ENCODE results near the gene P2RX6.
"Not testable (repeated sequence)": the region's sequence is repeated elsewhere in the genome, so short reads cannot be mapped to it uniquely, and the experiment has no call there.

Gene P2RX6

DNA sequence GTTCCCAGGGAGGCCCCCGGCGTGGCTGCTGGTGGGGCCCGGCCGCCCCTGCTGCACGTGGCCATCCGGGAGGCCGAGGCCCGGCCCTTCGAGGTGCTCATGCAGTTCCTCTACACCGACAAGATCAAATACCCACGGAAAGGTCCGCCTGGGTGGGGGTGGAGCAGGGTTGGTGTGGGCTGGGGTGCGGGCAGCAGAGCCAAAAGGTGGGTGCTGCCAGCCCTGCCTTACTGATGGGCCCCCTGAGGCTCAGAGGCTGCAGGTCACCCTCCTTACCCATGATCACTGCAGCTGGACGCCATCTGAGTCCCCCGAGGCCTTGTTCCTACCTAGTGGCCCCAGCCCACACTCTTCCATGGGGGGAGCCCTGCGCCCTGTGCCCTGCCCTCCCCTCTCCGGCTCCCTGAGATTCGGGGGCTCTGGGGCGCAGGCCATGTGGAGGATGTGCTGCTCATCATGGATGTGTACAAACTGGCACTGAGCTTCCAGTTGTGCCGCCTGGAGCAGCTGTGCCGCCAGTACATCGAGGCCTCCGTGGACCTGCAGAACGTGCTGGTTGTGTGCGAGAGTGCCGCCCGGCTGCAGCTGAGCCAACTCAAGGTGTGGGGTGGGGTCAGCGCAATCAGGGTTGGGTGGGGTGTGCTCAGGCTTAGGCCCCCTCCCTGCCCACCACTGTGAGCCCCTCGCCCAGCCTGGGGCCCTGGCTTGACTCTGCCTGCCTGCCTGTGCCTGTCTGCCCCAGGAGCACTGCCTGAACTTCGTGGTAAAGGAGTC is 20.6 kb upstream of the P2RX6 start:
- no peak for DNase-seq (ENCODE audit: low spot score)

DNA sequence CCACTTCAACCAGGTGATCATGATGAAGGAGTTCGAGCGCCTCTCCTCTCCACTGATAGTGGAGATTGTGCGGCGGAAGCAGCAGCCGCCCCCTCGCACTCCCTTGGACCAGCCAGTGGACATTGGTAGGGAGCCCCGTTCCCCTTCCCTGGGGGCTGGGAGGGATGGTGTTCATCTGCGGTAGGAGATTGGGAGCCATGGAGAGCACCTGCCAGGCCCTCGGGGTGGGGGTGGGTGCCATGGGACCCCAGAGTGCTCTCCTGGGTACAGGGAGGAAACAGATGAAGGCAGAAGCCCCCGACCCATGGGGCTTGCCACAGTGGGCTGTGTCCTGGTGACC is 20.1 kb upstream of the P2RX6 start:
- DNase-seq (ENCODE audit: low spot score): no peak

DNA sequence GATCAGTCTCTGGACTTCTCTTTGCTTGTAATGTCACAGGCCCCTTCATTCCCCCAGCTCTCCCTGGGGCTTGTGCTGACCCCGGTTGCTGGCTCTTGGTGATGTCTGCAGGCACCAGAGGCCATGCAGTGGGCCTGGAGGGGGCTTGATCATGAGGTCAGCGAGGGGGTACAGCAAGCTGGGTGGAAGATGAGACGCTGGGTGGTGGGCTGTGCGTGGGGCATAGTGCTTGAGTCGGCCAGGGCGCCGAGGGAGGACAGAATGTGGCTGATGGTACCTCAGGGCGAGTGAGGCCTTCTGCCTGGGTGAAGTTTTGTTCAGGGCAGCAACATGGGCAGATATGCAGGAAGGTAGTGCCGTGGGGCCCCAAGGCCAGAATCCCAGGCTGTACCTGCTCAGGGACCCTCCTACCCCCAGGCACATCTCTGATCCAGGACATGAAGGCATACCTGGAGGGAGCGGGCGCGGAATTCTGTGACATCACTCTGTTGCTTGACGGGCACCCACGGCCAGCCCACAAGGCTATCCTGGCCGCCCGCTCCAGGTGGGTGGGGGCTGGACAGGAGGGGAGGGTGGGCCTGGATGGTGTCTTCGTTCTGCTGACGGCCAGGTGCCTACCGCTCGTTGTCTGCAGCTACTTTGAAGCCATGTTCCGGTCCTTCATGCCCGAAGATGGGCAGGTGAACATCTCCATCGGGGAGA is 19.5 kb upstream of the P2RX6 start:
- no peak for DNase-seq (ENCODE audit: low spot score)

DNA sequence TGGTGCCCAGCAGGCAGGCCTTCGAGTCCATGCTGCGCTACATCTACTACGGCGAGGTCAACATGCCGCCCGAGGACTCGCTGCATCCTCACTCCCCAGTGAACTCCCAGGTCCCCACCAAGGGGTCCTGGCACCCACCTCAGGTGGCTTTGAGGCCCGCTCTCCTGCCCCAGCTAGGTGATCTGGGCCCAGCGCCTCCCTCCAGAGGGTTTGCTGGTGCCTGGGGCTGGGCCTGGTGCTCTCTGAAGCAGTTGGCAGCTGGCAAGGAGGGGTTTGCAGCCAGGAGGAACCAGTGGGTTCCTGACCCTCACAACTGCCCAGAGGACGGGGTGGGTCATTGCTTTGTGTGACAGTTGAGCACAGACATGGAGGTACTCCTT is 18.9 kb upstream of the P2RX6 start:
- DNase-seq (ENCODE audit: low spot score): no peak

DNA sequence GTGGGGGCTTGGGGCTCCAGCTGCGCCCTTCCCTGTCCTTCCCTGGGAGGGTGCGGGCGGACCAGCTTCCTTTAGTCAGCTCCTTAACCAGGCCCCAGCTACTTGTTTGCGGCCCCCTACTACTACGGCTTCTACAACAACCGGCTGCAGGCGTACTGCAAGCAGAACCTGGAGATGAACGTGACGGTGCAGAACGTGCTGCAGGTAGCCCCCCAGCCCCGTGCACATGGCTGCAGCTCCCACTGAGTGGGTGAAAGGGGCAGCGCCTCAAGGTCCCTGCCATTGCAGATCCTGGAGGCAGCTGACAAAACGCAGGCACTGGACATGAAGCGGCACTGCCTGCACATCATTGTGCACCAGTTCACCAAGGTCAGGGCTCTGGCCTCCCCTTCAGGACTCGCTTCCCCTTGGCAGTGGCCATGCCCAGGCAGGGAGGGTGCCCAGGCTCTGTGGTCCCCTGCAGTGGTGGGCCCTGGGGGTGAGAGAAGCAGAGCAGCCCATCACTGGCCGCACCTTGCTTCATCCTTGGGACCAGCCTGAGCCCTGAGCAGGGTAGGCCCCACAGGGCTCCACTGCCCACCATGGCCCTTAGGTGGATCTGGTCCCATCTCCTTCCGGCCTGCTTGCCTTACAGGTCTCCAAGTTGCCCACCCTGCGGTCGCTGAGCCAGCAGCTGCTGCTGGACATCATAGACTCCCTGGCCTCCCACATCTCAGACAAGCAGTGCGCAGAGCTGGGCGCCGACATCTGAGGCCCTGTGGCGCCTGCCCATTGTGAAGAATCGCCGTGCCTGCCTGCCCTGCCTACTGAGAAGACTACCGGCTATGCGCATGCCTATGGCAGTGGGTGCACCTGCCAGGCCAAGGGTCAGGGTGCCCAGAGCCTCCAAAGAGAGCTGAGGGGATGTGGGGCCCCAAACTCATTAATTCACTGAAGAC is 18.1 kb upstream of the P2RX6 start:
- DNase-seq (ENCODE audit: low spot score): no peak

DNA sequence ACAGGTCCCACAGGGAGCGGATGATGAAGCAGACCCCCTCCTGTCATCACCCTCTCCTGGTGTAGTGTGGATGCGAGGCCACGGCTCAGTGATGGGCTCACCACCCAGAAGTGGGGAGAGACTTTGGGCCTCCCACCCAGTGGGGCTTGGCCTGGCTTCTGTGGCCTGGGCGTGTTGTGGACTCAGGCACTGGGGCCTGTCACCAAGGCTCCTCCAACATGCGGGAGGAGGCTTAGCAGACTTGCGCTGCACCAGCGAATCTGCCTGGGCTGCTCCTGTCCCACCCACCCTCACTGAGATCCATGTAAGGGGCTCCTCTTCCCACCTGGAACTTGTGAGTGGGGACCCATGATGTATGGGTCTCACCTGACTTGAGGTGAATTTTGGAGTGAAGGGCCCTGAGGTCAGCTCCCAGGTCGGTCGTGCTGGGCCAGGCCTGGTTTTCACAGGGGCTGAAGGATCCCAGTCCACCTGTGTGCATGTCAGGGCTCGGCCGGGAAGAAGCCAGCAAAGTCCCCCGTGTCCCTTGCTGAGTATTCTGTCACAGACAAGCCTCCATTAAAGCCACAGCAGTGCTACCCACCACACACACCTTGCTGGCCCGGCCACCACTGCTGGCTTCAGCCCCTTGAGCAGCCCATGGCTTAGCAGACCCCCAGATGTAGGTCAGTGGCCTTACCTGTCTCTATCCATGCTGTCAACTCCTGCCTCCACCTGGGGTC is 17.3 kb upstream of the P2RX6 start:
- no peak for DNase-seq (ENCODE audit: low spot score)

DNA sequence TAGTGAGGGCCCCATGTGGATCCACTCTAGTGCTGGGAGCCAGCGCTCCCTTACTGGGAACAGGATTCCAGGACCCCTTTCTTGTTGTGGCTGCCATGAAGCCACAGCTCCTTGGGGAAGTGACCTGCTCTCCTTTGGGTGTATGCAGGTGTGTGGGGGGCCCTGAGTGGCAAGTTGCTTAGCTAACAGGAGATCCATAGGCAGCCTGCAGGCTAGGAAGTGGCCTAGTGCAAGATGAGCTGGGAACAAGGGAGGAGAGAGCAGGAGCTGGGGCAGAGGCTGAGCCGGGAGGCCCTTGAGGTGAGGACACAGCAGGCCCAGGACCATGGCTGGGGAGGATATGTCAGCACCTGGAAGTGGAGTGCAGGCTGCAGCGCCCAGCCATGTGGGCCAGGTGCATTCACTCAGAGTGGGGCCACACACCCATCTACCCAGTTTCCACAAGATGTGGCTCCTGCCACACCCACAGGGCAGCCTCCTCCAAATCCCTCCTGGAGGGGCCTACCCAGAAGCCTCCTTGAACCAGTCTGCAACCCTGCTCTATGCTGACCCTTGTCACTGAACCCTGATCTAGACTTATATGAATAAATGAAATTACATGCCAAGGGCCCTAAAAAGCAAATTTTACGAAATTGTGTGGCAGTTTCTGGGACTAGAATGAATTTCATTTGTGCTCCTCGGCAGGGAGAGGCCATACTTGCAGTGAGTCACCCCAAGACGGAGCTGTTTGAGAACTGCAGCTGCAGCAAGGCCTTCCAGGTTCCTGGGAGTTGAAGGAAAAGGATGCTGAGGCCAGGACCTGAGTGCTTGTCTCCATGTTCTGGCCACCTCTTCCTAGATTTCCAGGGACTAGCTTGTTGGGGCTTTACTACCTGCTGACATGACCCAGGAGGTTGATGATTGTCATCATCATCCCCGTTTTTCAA is 16.3 kb upstream of the P2RX6 start:
- DNase-seq (ENCODE audit: low spot score): no peak

DNA sequence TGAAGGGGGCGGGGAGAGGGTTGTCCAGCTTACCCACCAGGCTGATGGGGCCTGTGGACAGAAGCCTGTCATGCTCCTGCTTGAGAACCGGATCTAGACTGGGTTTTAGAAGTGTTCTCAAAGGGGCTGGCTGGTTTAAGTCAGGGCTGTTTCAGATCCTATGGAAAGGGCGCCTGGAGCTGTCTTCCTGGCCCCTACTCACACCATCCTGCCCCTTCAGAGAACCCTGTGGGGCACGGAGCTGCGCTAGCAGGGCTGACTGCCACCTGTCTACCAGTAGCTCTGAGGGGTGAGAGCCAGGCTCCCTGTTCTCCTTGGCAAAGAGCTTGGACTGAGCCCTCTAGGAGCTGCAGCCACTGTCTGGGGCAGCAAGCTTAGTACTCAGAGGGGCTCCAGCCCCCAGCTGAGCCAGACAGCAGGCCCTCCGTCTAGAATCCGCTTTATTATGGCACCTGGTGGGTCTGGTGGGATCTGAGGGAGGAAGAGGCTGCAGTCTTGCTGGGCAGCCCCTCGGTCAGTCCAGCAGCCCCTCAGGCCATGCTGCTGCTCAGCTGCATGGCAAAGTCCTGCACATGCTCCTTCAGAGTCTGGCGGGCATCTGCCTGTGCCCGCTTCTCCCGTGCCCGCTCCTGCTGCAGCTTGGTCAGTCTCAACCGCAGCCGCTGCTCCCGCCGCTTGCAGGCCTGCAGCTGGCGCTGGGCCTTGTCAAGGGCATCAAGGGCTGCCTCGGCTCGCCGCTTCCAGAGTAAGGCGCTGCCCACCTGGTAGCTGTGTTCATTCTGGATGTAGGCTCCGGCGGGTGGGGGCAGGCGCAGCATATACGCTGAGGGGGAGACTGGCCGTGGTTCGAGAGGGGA is 15.4 kb upstream of the P2RX6 start:
- no peak for DNase-seq (ENCODE audit: low spot score)

DNA sequence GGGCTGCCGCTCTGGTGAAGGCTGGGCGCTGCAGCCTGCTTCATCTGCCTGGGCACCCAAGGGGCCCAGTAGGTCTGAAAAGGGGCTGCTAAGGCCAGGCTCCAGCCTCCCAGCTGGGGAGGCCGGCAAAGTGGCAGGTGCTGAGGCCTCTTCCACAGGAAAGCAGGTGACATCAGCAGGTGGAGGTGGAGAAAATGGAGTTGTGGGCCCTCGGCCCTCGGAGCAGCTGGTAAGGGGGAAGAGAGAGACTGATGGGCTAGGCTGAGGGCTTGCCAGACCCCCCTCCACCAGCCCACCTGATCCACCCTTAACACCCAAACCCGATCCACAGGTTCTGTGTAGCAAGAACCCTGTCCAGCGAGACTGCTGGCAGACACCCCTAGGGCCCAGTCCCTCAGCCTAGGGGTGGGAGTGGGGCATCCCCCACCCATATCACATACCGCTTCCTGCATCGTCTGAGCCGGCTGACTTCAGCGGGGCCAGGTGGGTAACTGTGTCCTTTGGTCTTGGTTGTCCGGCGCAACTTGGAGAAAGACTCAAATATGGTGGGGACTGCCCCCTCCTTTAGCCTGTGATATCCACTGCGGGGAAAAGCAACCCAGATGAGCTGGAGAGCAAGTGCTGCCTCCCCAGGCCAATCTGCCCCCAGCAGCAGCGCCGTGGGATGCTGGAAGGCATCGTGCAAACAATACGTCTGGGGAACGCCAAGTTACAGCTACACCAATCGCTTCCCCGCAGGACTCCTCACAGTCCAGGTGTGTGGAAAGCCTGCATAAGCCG is 14.6 kb upstream of the P2RX6 start:
- no peak for DNase-seq (ENCODE audit: low spot score)

DNA sequence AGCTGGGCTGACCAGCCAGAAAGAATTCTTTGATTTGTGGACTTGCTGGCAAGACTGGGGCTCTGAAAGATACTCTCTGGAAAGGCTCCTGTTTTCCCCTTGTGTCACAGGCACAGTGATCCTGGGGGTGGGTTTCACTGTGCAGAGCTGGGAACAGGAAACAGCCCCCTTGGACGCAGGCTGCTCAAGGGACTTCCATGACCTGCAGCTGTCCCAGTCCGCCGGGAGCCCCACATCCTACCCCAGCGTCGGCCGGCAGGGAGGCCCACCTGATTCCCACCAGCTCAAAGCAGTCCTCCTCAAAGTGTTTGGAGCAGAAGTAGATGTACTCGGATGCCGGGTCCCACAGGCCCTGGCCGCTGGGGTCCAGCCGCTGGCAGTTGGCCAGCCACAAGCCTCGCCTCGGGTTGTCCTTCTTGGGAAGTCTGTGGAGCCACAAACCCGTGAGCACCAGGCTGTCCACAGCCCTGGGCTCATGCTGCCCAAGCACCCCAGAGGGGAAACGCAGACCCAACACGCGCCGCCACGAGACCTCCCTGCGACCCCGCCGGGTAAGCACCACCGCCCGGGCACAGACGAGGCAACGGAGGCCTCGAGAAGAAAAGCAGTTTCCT is 13.9 kb upstream of the P2RX6 start:
- DNase-seq (ENCODE audit: low spot score): no peak

DNA sequence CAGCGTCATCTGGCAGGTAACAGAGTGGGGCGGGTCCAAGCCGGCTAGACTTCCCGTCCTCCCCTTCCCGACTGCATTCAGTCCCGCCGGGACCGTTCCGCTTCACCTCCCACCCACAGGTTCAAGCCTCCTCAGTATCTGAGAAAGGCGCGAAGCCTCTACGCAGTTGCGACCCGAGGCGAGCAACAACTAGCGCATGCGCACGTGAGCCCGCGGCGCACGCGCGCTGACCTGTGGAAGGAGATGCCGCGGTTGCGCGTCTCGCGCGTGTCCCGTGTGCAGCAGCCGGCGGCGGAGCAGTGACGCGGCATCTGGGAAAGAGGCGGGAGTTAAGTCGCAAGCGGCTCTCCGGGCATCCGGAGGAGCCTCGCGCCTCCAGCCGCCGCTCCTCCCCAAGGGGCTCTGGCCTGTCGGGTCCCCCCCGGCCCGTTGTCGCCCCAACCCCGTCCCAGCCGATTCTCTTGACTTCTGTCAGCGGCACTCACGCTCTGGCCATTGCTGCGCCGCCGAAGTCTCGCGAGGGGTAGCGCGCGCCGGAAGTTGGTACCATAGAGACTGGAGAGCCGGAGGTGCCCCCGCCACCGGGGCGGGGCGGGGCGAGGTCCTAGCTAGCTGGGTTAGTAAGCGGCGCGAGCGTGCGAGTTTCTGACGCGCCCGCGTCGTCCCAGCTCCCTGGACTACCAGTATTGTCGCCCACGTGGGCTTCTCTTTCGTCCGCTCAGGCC is 13.2 kb upstream of the P2RX6 start, which contains the start of gene THAP7:
THAP7 (minus strand) TSS at position 518 of the 725 bp plus-strand sequence; CDS start at position 311, 207 bp downstream.
- DNase-seq (ENCODE audit: low spot score): peak; percentile 96

DNA sequence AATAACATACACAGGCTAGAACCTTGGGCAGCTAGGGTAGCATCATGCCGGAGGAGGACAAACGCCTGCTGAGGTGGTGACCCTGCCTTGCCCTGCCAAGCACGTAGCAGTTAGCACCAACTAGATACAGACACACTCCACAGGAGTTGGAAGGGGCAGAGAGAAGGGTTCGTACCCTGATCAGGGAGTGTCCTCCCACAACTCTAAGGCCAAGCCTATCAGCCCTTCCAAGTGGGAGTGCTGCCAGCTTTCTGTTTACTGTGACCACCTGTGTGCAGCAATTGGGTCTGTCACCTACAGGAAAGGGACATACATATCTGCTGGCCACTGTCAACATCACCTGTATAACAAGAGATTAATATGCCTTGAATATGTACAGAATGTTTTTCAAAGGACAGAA is 11.2 kb upstream of the P2RX6 start:
- DNase-seq (ENCODE audit: low spot score): no peak

DNA sequence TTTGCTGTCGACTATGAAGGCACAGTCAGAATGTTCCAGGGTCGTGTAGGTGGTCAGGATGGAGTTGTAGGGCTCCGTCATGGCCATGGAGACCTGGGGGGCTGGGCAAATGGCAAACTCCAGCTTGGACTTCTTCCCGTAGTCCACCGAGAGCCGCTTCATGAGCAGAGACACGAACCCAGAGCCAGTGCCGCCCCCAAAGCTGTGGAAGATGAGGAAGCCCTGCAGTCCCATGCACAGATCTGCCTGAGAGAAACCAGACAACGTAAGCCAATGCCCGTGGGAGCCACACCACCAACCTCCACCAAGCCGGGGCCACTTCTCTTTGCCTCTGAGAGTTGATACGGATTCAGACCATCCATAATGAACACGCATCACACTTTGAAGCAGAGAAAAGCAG is 5.8 kb upstream of the P2RX6 start:
- not testable (repeated sequence) for DNase-seq (ENCODE audit: low spot score)

DNA sequence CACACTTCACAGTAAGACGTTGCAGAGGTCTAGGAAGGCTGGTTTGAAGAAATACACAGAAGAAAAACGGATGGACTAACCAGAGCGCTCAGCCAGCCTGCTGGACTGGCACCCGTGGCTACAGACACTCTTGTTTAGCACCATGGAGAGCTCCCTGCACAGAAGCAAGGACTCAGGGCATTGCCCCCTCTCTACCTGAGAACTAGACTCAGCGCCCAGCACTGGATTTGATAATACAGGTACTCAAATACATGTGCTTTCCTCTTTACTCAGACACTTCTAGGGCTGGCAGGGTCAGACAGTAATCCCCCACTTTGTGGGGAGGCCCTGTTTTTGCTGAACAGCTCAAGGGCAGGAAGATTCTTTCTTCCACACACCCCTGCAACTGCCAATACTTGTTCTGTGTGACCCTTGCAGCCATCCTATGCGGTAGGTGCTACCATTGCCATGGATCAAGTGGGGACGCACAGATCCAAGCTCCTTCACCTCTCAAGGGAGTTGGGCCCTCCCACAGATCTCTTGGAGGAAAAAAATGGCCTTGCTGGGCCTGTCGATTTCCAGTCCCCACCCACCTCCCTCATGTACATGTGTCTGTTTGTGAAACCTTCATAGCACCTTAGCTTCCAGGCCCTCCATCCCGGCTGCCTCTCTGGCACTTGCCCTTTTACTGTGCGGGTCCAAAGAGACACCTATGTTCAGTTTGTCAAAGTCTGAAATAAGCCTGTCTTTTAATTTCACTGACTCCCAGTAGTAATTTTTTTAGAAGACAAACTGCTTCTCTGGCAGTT is 5.1 kb upstream of the P2RX6 start:
- no peak for DNase-seq (ENCODE audit: low spot score)

DNA sequence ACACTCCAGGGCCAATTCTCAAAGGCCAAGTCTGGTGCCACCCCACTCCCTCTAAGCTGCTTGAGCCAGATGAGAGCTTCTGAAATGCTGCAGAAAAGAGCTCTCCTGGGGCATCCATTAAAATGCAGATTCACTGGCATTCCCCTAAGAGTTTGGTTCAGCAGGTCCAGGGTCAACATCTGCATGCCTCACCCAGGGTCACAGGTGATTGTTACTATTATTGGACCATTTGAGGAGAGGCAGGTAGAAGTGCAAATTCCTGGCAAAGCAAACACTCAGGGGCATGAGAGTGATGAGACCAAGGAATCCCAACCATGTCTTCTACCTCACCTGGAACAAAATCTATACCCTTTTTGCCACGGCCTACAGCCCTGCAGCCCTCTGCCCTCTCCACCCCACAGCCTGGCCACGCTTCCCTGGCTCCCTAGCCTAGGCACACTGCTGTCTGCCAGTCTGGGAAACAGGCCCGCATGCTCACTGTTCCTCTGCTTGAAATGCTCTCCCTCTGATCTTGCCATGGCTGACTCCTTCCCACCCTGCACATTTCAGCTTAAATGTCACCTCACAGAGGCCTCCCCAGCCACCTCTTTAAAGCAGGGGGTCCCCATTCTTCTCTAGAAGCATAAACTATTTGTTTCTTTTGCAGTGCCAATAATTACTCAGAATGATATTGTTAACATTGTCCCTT is 4.4 kb upstream of the P2RX6 start:
- DNase-seq (ENCODE audit: low spot score): no peak
